Epithelial cell of proximal tubule (primary cell): ENCODE results near the gene INTS11. TPM values are rescaled to one million over a fixed set of nuclear protein-coding genes. Genes with fewer than 3 reads are reported as not detected.

Source experiments
- DNase-seq: peaks from one replicate; pipeline ENCODE4 v3.0.0-alpha.2; 2011; ENCODE audit warnings: low read depth
- H3K4me3 ChIP-seq: 2 replicates; pipeline ENCODE4 v1.5.1; 2011; ENCODE audit warnings: low read depth, mild to moderate bottlenecking, low read length
- total RNA-seq: library from RNA; depleted of rRNA; stranded (reverse); fragments of >200 nt; gene quantifications from 2 replicates; pipeline ENCODE4 v1.2.3, GENCODE V29; 2015
- TF ChIP-seq, protein P1 (sequence below): conservative IDR thresholded peaks from 2 replicates; pipeline ENCODE4 v1.5.1; 2012; ENCODE audit warnings: low read depth, mild to moderate bottlenecking, low read length

Gene INTS11
- total RNA-seq, 1 donor from 2014 or later: 58.7 TPM

DNA sequence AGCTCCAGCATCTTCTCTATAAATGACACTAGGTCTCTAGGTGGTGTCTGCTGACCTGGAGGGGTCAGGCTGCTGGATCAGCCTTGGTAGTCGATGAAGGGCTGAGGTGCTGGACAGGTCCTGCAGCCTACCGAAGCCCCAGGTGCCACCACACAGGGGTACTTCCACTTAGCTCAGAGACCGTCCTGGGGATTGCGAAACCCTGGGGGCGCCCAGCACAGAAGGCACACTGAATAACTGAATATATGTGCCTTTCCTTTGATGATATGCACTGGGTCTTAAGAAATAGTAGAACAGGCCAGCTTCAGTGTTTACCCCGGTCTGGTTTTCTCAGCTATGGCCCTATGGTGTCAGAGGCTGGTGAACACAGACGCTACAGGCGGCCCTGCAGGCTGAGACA is 61.7 kb downstream of the INTS11 start:
- no peak for DNase-seq
- TF ChIP-seq, protein P1, sequence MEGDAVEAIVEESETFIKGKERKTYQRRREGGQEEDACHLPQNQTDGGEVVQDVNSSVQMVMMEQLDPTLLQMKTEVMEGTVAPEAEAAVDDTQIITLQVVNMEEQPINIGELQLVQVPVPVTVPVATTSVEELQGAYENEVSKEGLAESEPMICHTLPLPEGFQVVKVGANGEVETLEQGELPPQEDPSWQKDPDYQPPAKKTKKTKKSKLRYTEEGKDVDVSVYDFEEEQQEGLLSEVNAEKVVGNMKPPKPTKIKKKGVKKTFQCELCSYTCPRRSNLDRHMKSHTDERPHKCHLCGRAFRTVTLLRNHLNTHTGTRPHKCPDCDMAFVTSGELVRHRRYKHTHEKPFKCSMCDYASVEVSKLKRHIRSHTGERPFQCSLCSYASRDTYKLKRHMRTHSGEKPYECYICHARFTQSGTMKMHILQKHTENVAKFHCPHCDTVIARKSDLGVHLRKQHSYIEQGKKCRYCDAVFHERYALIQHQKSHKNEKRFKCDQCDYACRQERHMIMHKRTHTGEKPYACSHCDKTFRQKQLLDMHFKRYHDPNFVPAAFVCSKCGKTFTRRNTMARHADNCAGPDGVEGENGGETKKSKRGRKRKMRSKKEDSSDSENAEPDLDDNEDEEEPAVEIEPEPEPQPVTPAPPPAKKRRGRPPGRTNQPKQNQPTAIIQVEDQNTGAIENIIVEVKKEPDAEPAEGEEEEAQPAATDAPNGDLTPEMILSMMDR: no peak

DNA sequence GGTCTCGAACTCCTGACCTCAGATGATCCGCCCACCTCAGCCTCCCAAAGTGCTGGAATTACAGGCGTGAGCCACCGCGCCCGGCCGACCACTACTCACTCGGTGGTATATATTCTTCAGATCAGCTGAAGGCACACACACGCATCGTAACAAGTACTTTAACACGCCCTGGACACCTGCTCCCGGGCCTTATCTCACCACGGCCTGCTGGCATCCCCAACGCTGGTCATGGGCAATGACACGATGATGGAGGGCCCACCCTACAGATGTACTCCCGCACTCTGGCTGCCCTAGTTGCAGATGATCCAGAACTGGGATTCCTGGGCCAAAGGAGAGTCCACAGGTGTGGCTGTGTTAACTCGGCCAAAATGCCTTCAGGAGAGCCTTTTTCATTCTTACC is 62.4 kb downstream of the INTS11 start:
- H3K4me3 ChIP-seq: no peak overlapping the region
- TF ChIP-seq, protein P1: no peak
- DNase-seq: no peak

More for the DNA sequence above, 61.7 kb downstream of the INTS11 start:
- no peak overlapping the region for H3K4me3 ChIP-seq

Other genes starting within 250 kb of the INTS11 start
- gene C1orf159, start 208.6 kb downstream of the INTS11 start, total RNA-seq: 20.2 and 24.9 TPM in 2 replicates
- gene TTLL10, start 150.8 kb downstream of the INTS11 start, total RNA-seq: not detected in 2 replicates
- gene TNFRSF18, start 118.1 kb downstream of the INTS11 start, total RNA-seq: 0.65 and 3.1 TPM in 2 replicates
- 0.36 and 0.40 TPM in 2 replicates for gene TNFRSF4, start 110.5 kb downstream of the INTS11 start, total RNA-seq
- 149 and 156 TPM in 2 replicates for gene SDF4, start 92.7 kb downstream of the INTS11 start, total RNA-seq
- 34.1 and 36.6 TPM in 2 replicates for gene B3GALT6, start 92.4 kb downstream of the INTS11 start, total RNA-seq
- 1.7 and 5.1 TPM in 2 replicates for gene C1QTNF12, start 77.9 kb downstream of the INTS11 start, total RNA-seq
- 49.3 and 84.1 TPM in 2 replicates for gene UBE2J2, start 50.8 kb downstream of the INTS11 start, total RNA-seq
- 0.14 and 1.5 TPM in 2 replicates for gene SCNN1D, start 44.2 kb downstream of the INTS11 start, total RNA-seq
- gene ACAP3, start 16.7 kb downstream of the INTS11 start, total RNA-seq: 21.8 and 29.1 TPM in 2 replicates
- 46.5 and 92.7 TPM in 2 replicates for gene PUSL1, start 16.1 kb downstream of the INTS11 start, total RNA-seq
- 40.1 and 42.4 TPM in 2 replicates for gene CPTP, start 142 bp upstream of the INTS11 start, total RNA-seq
- not detected in 2 replicates for gene TAS1R3, start 6.6 kb upstream of the INTS11 start, total RNA-seq
- 78.6 and 113 TPM in 2 replicates for gene DVL1, start 24.8 kb upstream of the INTS11 start, total RNA-seq
- 43.2 and 137 TPM in 2 replicates for gene MXRA8, start 33.9 kb upstream of the INTS11 start, total RNA-seq
- 258 and 347 TPM in 2 replicates for gene AURKAIP1, start 50.5 kb upstream of the INTS11 start, total RNA-seq
- gene CCNL2, start 74.7 kb upstream of the INTS11 start, total RNA-seq: 47.3 and 96.3 TPM in 2 replicates
- gene MRPL20, start 82.6 kb upstream of the INTS11 start, total RNA-seq: 150 and 246 TPM in 2 replicates
- gene ANKRD65, start 96.6 kb upstream of the INTS11 start, total RNA-seq: 2.7 and 4.0 TPM in 2 replicates
- gene VWA1, start 111.0 kb upstream of the INTS11 start, total RNA-seq: 41.6 and 56.3 TPM in 2 replicates
- gene ATAD3C, start 125.0 kb upstream of the INTS11 start, total RNA-seq: under 0.01 and 0.36 TPM in 2 replicates
- gene ATAD3B, start 147.1 kb upstream of the INTS11 start, total RNA-seq: 42.8 and 91.2 TPM in 2 replicates
- 52.6 and 110 TPM in 2 replicates for gene ATAD3A, start 187.5 kb upstream of the INTS11 start, total RNA-seq
- 1.6 and 1.7 TPM in 2 replicates for gene TMEM240, start 216.0 kb upstream of the INTS11 start, total RNA-seq